Psoas muscle (tissue), 8 donors: ENCODE results near the gene MYO5C. TPM values are rescaled to one million over a fixed set of nuclear protein-coding genes. Genes with fewer than 3 reads are reported as not detected.

Source experiments
- ATAC-seq, 4 donors: fragments of 200-7000 bp; cut with Tn5 transposase; one replicate each; pipeline ENCODE4 v1.9.1; 2020; ENCODE audit warnings: moderate library complexity in 3 of 4, mild to moderate bottlenecking in 2 of 4
- DNase-seq, 2 donors: peaks; one replicate each; pipeline ENCODE4 v3.0.0-alpha.2; 2020
- H3K27ac ChIP-seq: fragments of 200-600 bp; one replicate; pipeline ENCODE4 v1.8.0; 2022
- H3K27me3 ChIP-seq, 3 donors: fragments of 200-600 bp in 1 of 3; one replicate each; pipeline versions ENCODE4 v1.6.1 to v1.8.0; 2013 to 2022; ENCODE audit warnings: low read length in 2 of 3, mild to moderate bottlenecking in 2 of 3, moderate library complexity in 1 of 3; ENCODE audit not compliant: insufficient read depth in 3 of 3
- H3K36me3 ChIP-seq, 2 donors: fragments of 200-600 bp in 1 of 2; one replicate each; pipeline versions ENCODE4 v1.6.1 to v1.8.0; 2013 to 2022; ENCODE audit warnings: low read depth in 1 of 2, mild to moderate bottlenecking in 1 of 2, moderate library complexity in 1 of 2; ENCODE audit not compliant: insufficient read depth in 1 of 2
- H3K4me1 ChIP-seq: fragments of 200-600 bp; one replicate; pipeline ENCODE4 v1.8.0; 2022
- H3K4me3 ChIP-seq: fragments of 200-600 bp; one replicate; pipeline ENCODE4 v1.8.0; 2022; ENCODE audit warnings: mild to moderate bottlenecking
- H3K9me3 ChIP-seq: fragments of 200-600 bp; one replicate; pipeline ENCODE4 v1.8.0; 2022
- CTCF ChIP-seq: fragments of 200-600 bp; IDR thresholded peaks from one replicate; pipeline ENCODE4 v1.8.0; 2022; ENCODE audit warnings: antibody characterized with exemption
- WGBS, 3 donors: extraction: QIAGEN DNeasy Blood & Tissue Kit; methylation state at CpG; one replicate each; pipeline versions ENCODE4 v1.1.6 to v1.1.7; 2013; 5-methylcytosine and 5-hydroxymethylcytosine counted together
- intact Hi-C, 2 donors: fragments of 100-400 bp; cut with DNase I; formaldehyde crosslinking; loops; one replicate each; pipeline versions ENCODE4 v1.11.0 to v1.14.2; 2022
- polyA plus RNA-seq, 3 donors: library from polyadenylated mRNA; stranded (reverse); fragments of 200-250 nt; gene quantifications; one replicate each; pipeline ENCODE4 v1.2.3, GENCODE V29; 2013
- total RNA-seq, 4 donors: library from RNA; stranded (reverse); fragmentation: NEBNext Ultra II Directional in 2 of 4; extraction: Animal tissue kit (Norgen Biotek cat#: 25700) in 2 of 4; gene quantifications; one replicate each; pipeline versions ENCODE4 v1.2.1 to v1.2.4, GENCODE V29; 2021 to 2023
- donor health status: healthy with polysubstance abuse.
- donor health status: DM: no; HTN: no; CAD: no; lungs with moderate emphysema.
- donor health status: Bipolar disorder and iron deficiency.
- donor health status: healthy.
- donor health status: DM: yes; HTN: yes; CAD: no.
- donor health status: DM: no; HTN: no; CAD: no.
- donor health status: DM: no; HTN: no; CAD: no.
- donor health status: DM: yes; HTN: yes; CAD: no.

MYO5C gene
- total and polyA plus RNA-seq, 7 donors, result 0.53 to 3.0 (median 1.2) TPM

DNA sequence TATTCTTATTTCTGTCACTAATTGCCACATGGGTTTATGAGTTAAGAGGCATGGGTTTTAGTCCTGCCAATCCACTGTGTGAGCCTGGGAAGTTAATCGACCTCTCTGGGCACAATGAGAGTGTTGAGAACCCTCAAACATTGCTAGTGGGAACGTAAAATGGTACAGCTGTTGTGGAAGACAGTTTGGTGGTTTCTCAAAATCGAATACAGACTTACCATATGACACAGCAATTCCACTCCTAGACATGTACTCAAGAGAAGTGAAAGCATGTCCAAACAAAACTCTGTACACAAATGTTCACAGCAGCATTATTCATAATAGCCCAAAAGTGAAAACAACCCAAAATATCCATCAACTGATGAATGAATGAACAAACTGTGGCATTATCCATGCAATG, 98.7 kb downstream of the MYO5C start:
- Histone ChIP-seq H3K27me3 (no peaks in the 10 kb centered on the region), H3K4me1 (peaks cover 8% of the 10 kb centered on the region), H3K36me3 (no peaks in the 10 kb centered on the region), H3K4me3 (no peak overlapping the region), H3K27ac (no peak overlapping the region), H3K9me3 (no peaks in the 10 kb centered on the region)
- ATAC-seq (no peak), DNase-seq (no peak)
- 80 to 84% (median 80%) methylated on average over 3 of the region's 3 CpGs for WGBS, 3 donors
- TF ChIP-seq CTCF, result no peak
- intact Hi-C loops, result no loop called here

DNA sequence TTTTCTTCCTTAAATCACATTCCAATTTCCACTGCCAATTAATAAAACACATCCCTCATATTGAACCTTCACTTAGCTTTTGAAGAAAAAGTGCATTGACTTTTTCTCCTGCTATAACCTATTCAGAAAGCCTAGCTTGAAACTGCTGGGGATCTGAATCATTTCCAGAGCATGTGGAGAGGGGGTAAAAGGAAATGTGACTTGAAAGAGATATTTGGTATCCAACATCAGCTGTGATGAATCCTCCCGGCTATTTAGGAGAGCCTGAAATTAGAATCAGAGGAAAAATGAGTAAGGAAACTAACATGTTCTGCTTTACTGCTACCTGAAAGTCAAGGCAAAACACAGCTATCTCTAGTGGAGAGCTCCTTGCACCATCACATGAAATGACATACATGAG, 101.8 kb downstream of the MYO5C start:
- no peaks in the 10 kb centered on the region for H3K27me3 ChIP-seq
- H3K4me3 ChIP-seq, result no peak overlapping the region
- intact Hi-C loops, result no loop called here
- H3K4me1 ChIP-seq, result peaks cover 8% of the 10 kb centered on the region
- DNase-seq (no peak), ATAC-seq (no peak)
- TF ChIP-seq CTCF, result no peak
- H3K27ac ChIP-seq, result no peak overlapping the region
- 16 to 27% (median 23%) methylated on average over 1 of the region's 1 CpG for WGBS, 3 donors
- H3K9me3 ChIP-seq, result no peaks in the 10 kb centered on the region
- no peaks in the 10 kb centered on the region for H3K36me3 ChIP-seq

GRCh38 chr15:52193321-52193720, 102.3 kb downstream of the MYO5C start:
- Histone ChIP-seq H3K4me3 (no peak overlapping the region), H3K9me3 (no peaks in the 10 kb centered on the region), H3K36me3 (no peaks in the 10 kb centered on the region), H3K4me1 (peaks cover 8% of the 10 kb centered on the region), H3K27me3 (no peaks in the 10 kb centered on the region), H3K27ac (no peak overlapping the region)
- intact Hi-C loops, result no loop called here
- WGBS, 3 donors, result 19 to 34% (median 22%) methylated on average over 4 of the region's 4 CpGs
- no peak for DNase-seq
- no peak for TF ChIP-seq CTCF
- peak in 3 of 4 donors; percentile 40 to 81 (median 60) for ATAC-seq

- intact Hi-C loops, result no loop called here
- Histone ChIP-seq H3K4me3 (no peak within 1 kb of the TSS), H3K9me3 (no peaks in the 10 kb centered on the region), H3K27me3 (no peaks in the 10 kb centered on the region), H3K27ac (no peak within 1 kb of the TSS), H3K36me3 (no peaks in the 10 kb centered on the region), H3K4me1 (peaks cover 8% of the 10 kb centered on the region)
- DNase-seq (no peak), ATAC-seq (no peak)
- no peak for TF ChIP-seq CTCF
- 76 to 84% (median 82%) methylated on average over 7 of the region's 7 CpGs for WGBS, 3 donors
These were observed 104.4 kb downstream of the MYO5C start, which contains the start of gene GNB5 for GRCh38 chr15:52191207-52191606. Gene GNB5, minus strand, starts transcription at chr15:52191392. Its CDS starts 6,716 bp downstream, at chr15:52184676.
